Measurements from ENCODE around the gene PSD.

PSD gene

DNA sequence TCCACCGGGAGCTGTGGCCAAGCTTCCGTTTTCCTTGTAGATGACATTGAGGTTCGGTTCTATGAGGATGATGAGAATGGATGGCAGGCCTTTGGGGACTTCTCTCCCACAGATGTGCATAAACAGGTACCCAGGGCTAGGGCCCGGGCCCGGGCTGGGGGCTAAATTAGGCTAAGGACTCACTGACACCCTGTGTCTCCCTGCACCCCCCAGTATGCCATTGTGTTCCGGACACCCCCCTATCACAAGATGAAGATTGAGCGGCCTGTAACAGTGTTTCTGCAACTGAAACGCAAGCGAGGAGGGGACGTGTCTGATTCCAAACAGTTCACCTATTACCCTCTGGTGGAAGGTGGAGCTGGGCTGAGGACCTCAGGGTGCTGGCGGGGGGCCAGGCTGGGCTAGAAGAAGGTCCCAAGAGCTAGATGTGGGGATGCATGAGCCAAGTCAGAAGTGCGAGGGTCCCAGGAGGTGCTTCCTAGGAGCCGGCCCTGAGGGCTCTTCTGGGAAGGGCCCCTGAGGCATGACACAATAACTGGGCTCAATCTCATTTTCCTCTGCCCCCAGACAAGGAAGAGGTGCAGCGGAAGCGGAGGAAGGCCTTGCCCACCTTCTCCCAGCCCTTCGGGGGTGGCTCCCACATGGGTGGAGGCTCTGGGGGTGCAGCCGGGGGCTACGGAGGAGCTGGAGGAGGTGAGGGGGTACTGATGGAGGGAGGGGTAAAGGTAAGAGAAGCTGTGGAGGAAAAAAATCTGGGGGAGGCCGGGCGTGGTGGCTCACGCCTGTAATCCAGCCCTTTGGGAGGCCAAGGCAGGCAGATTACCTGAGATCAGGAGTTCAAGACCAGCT, 20.2 kb downstream of the PSD start:
- H3K9ac ChIP-seq (ENCODE audit: low read depth, low read length, poor library complexity, severe bottlenecking): peak overlapping the region; percentile 58
- H3K4me3 ChIP-seq (ENCODE audit: low read length, poor library complexity, severe bottlenecking): peak overlapping the region; percentile 76
- no peaks in the 10 kb centered on the region for H4K20me1 ChIP-seq (ENCODE audit: insufficient read depth, low read length, poor library complexity, severe bottlenecking)

DNA sequence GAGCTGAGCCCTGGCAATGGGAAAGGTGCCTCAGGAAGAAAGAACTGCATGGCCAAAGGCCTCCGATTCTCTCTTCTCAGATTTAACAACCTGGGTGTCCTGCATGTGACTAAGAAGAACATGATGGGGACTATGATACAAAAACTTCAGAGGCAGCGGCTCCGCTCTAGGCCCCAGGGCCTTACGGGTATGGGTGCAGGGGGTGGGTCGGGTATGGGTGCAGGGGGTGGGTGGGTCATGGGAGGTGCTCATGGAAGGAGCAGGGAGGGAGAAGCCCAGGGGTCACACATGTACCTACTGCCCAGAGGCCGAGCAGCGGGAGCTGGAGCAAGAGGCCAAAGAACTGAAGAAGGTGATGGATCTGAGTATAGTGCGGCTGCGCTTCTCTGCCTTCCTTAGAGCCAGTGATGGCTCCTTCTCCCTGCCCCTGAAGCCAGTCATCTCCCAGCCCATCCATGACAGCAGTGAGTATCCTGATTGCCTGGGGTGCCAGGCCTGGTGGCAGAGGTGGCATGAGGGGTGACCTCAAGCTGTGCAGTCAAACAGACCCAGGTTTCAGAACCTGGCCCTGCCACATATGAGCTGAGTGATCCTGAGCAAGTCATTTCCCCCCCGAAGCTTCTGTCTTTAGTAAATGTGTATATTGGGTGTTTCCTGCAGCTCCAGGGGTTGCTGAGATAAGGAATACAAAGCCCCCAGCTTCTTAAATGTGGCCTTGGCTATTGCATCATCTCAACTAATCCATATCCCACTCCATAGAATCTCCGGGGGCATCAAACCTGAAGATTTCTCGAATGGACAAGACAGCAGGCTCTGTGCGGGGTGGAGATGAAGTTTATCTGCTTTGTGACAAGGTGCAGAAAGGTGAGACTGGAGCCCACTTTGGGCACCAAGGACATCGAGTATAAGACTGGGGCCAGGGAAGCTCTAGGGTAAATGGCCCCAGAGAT, 21.1 kb downstream of the PSD start:
- Histone ChIP-seq H3K36me3 (ENCODE audit: insufficient read depth, low read length) (peaks cover 7% of the 10 kb centered on the region; the same call in 1 of the 2 replicates), H3K79me2 (ENCODE audit: insufficient read depth, low read length) (peaks cover 13% of the 10 kb centered on the region; the same call in 1 of the 2 replicates)

More for the DNA sequence above, 20.2 kb downstream of the PSD start:
- Histone ChIP-seq H3K4me2 (ENCODE audit: low read depth, low read length, poor library complexity, severe bottlenecking) (peak overlapping the region; percentile 74), H3F3A (ENCODE audit: low read depth) (no peaks in the 10 kb centered on the region), H2AFZ (ENCODE audit: low read length) (no peak overlapping the region), H3K27me3 (ENCODE audit: insufficient read depth, low read length, poor library complexity, severe bottlenecking) (no peaks in the 10 kb centered on the region), H3K79me2 (ENCODE audit: insufficient read depth, low read length) (peaks cover 13% of the 10 kb centered on the region; the same call in 1 of the 2 replicates), H3K4me1 (ENCODE audit: insufficient read depth, low read length, poor library complexity, severe bottlenecking) (peaks cover 22% of the 10 kb centered on the region), H3K9me3 (ENCODE audit: insufficient read depth, low read depth, low read length) (no peaks in the 10 kb centered on the region), H3K9me2 (replicated peaks; ENCODE audit: low read depth, low read length) (no peaks in the 10 kb centered on the region), H3K36me3 (ENCODE audit: insufficient read depth, low read length) (peaks cover 7% of the 10 kb centered on the region; the same call in 1 of the 2 replicates)
- TF ChIP-seq, protein P1, sequence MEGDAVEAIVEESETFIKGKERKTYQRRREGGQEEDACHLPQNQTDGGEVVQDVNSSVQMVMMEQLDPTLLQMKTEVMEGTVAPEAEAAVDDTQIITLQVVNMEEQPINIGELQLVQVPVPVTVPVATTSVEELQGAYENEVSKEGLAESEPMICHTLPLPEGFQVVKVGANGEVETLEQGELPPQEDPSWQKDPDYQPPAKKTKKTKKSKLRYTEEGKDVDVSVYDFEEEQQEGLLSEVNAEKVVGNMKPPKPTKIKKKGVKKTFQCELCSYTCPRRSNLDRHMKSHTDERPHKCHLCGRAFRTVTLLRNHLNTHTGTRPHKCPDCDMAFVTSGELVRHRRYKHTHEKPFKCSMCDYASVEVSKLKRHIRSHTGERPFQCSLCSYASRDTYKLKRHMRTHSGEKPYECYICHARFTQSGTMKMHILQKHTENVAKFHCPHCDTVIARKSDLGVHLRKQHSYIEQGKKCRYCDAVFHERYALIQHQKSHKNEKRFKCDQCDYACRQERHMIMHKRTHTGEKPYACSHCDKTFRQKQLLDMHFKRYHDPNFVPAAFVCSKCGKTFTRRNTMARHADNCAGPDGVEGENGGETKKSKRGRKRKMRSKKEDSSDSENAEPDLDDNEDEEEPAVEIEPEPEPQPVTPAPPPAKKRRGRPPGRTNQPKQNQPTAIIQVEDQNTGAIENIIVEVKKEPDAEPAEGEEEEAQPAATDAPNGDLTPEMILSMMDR (conservative IDR thresholded peaks at IDR 0.05; ENCODE audit: low read length): no peak
- TF ChIP-seq EZH2phosphoT487 (IDR thresholded peaks at IDR 0.05; ENCODE audit: borderline replicate concordance): no peak

DNA sequence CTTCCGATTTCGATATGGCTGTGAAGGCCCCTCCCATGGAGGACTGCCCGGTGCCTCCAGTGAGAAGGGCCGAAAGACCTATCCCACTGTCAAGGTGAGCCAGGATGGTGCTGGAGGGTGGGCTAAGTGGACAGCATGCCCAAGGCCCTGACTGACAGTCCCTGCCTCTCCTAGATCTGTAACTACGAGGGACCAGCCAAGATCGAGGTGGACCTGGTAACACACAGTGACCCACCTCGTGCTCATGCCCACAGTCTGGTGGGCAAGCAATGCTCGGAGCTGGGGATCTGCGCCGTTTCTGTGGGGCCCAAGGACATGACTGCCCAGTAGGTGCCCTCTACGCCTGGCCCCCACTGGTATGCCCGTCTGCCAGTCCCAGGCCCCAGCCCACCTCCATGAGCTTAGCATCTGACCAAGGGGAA, 21.8 kb downstream of the PSD start:
- no peak overlapping the region for H2AFZ ChIP-seq (ENCODE audit: low read length)
- no peak for TF ChIP-seq EZH2phosphoT487 (IDR thresholded peaks at IDR 0.05; ENCODE audit: borderline replicate concordance)
- TF ChIP-seq, protein P1 (conservative IDR thresholded peaks at IDR 0.05; ENCODE audit: low read length): no peak
- H3K36me3 ChIP-seq (ENCODE audit: insufficient read depth, low read length): peaks cover 7% of the 10 kb centered on the region; the same call in 1 of the 2 replicates
- peak overlapping the region; percentile 77 for H3K4me3 ChIP-seq (ENCODE audit: low read length, poor library complexity, severe bottlenecking)
- H3K27me3 ChIP-seq (ENCODE audit: insufficient read depth, low read length, poor library complexity, severe bottlenecking): no peaks in the 10 kb centered on the region
- no peaks in the 10 kb centered on the region for H3K9me2 ChIP-seq (replicated peaks; ENCODE audit: low read depth, low read length)
- peaks cover 22% of the 10 kb centered on the region for H3K4me1 ChIP-seq (ENCODE audit: insufficient read depth, low read length, poor library complexity, severe bottlenecking)
- no peaks in the 10 kb centered on the region for H3K9me3 ChIP-seq (ENCODE audit: insufficient read depth, low read depth, low read length)
- H3F3A ChIP-seq (ENCODE audit: low read depth): no peaks in the 10 kb centered on the region
- peaks cover 13% of the 10 kb centered on the region; the same call in 1 of the 2 replicates for H3K79me2 ChIP-seq (ENCODE audit: insufficient read depth, low read length)
- peak overlapping the region; percentile 79 for H3K9ac ChIP-seq (ENCODE audit: low read depth, low read length, poor library complexity, severe bottlenecking)
- H3K4me2 ChIP-seq (ENCODE audit: low read depth, low read length, poor library complexity, severe bottlenecking): peak overlapping the region; percentile 88
- H4K20me1 ChIP-seq (ENCODE audit: insufficient read depth, low read length, poor library complexity, severe bottlenecking): no peaks in the 10 kb centered on the region

More for the DNA sequence above, 21.1 kb downstream of the PSD start:
- no peaks in the 10 kb centered on the region for H3K27me3 ChIP-seq (ENCODE audit: insufficient read depth, low read length, poor library complexity, severe bottlenecking)
- H4K20me1 ChIP-seq (ENCODE audit: insufficient read depth, low read length, poor library complexity, severe bottlenecking): no peaks in the 10 kb centered on the region
- peak overlapping the region; percentile 88 for H3K4me2 ChIP-seq (ENCODE audit: low read depth, low read length, poor library complexity, severe bottlenecking)
- no peaks in the 10 kb centered on the region for H3K9me2 ChIP-seq (replicated peaks; ENCODE audit: low read depth, low read length)
- H3K4me3 ChIP-seq (ENCODE audit: low read length, poor library complexity, severe bottlenecking): no peak overlapping the region
- no peaks in the 10 kb centered on the region for H3K9me3 ChIP-seq (ENCODE audit: insufficient read depth, low read depth, low read length)
- peaks cover 22% of the 10 kb centered on the region for H3K4me1 ChIP-seq (ENCODE audit: insufficient read depth, low read length, poor library complexity, severe bottlenecking)
- no peak overlapping the region for H2AFZ ChIP-seq (ENCODE audit: low read length)
- no peaks in the 10 kb centered on the region for H3F3A ChIP-seq (ENCODE audit: low read depth)
- no peak for TF ChIP-seq EZH2phosphoT487 (IDR thresholded peaks at IDR 0.05; ENCODE audit: borderline replicate concordance)
- no peak overlapping the region for H3K9ac ChIP-seq (ENCODE audit: low read depth, low read length, poor library complexity, severe bottlenecking)
